Measurements from ENCODE around the gene TXNL4A. TPM values are rescaled to one million over a fixed set of nuclear protein-coding genes. Genes with fewer than 3 reads are reported as not detected.

TXNL4A gene
- total RNA-seq, 1 donor from 2014 or later = 107 TPM

DNA sequence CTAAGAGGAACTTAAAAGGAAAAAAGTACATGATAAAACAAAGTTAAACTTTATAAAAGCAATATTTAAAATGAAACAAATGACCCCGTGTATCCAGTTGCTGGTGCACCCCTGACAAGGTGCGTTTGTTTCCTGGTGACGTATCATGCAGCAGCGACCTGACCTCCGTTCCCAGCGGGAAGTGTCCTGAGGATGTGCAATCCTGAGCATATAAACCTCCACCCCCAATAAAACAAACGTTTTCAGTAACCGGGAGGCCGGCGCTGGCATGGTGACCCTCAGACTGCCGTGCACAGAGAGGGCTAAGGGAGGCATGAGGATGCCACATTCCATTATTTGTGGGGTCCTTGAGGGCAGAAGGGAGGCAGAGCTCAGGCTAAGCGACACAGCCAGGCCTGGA, 51.7 kb downstream of the TXNL4A start:
- peak; percentile 73 for DNase-seq (ENCODE audit: low spot score)

DNA sequence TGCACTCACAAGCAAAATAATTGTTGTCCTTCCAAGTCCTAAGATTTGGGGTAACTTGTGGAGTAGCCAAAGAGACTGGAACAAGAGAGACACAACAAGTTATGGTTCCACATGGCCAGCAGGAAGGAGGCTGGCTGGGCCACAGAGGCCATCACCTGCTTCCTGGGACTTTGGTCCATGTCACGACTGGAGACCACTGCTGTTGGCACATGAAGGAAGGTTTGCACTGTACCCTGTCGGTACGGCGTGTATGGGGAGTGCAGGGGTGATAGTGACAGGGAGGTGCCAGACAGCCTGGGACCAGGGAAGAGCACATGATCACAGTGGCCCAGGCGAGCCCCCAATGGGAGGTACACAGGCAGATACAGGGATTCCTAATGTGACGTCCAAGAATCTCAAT, 52.4 kb downstream of the TXNL4A start:
- DNase-seq (ENCODE audit: low spot score) = no peak

DNA sequence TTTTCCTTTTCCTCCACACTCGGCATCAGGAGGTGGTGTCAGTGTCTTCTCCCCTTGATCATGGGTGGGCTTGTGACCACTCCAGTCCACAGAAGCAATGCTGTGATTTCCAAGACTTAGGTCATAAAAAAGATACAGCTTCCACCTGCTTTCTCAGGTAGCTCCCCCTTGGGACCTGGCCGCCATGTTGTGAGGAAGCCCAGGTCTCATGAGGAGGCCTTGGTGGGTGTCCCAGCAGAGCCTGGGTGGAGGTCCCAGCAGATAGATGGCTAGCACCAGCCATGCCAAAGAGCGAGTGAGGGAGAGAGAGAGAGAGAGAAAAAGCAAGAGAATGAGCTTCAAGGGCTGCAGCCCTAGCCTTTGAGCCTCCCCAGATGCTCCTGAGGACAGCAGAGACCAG, 52.9 kb downstream of the TXNL4A start:
- DNase-seq (ENCODE audit: low spot score) = no peak

DNA sequence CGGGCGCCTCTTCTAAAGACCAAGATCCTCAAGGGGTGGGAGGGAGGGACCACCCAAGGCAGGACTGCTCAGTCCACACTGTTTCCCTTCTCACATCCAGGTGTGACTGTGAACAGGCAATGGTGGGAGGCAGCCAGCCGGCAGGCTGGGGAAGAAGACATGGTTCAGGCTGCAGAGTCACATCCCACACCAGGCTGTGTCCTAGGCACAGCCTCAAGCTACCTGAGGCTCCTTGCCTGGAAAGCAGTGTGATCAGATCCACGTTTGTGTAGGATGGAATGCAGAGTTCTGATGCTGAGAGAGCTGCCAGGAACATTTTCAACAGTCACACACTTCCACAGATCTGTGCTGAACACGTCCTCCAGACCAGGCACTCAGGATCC, 53.3 kb downstream of the TXNL4A start:
- DNase-seq (ENCODE audit: low spot score) = no peak

DNA sequence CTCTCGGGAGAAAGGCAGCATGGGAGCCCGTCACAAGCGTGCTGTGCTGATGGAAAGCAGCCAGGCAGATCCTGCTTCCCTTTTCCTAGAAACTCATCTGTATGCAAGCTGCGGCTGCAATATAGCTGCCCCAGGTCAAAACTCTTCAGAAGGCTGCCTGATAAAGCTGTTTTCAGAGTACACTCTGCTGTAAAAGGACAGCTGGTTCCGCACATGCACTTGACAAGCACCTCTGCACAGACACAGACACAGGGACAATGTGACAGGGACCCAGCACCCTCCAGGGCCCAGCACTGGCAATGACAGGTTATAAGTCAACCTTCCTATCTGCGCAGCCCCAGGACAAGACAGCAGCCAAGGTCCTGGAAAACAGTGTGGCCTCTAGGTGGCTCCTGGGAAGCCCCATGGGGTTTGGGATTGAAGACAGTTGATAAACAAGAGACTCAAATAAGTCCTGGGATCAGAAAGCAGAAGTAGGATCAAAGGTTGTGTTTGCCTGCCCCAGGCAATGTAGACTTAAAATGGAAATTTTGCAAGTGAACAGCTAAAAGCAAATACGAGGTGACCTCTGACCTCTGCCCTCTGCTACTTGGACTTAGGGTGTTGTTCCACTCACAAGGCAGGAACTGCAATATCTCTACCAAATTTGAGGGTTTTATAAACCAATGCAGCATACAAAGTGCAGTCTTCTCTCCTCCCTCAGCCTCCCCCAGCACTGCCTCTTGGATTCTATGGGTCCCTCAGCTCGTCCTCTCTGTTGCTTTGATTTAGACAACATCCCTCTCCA, 53.9 kb downstream of the TXNL4A start:
- peak; percentile 86 for DNase-seq (ENCODE audit: low spot score)

DNA sequence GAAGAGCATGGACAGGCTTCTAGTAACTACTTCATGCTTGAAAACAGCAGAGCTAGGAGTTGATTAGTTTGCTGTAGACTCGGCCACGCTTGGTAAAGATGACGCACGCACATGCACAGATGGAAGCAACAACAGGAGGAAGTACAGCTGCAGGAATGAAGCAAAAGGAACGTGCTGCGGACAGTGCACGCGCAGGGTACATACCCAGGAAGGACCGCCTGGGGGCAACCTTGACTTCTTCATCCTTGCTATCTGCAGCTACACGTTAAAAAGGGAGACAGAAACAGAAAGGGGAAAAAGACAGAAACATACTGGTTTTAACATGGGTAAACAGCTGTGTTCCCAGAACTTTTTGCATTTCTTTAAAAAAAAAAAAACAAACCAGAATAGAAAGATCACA, 54.6 kb downstream of the TXNL4A start:
- no peak for DNase-seq (ENCODE audit: low spot score)

DNA sequence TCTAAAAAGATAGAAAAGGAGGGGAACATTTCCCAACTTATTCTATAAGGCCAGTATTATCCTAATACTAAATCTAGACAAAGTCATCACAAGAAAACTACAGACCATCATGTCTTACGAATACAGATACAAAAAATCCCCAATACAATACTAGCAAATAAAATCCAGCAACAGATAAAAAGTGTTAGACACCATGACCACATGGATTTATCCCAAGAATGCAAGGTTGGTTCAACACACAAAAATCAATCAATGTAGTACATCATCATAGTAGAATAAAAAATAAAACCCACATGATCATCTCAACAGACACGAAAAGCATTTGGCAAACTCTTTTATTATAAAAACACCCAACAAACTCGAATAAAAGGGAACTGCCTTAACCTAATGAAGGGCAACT, 55.5 kb downstream of the TXNL4A start:
- no peak for DNase-seq (ENCODE audit: low spot score)

DNA sequence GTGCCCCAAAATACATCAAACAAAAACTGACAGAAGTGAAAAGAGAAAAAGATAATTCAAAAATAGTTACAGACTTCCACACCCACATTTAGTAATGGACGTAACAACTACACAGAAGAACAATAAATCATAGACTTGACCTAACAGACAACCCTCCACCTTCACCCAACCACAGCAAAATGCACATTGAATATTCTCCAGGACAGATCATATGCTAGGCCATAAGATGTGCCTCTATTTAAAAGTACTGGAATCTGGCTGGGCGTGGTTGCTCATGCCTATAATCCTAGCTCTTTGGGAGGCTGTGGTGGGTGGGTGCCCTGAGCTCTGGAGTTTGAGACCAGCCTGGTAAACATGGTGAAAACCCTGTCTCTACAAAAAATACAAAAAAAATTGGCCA, 56.9 kb downstream of the TXNL4A start:
- no peak for DNase-seq (ENCODE audit: low spot score)

DNA sequence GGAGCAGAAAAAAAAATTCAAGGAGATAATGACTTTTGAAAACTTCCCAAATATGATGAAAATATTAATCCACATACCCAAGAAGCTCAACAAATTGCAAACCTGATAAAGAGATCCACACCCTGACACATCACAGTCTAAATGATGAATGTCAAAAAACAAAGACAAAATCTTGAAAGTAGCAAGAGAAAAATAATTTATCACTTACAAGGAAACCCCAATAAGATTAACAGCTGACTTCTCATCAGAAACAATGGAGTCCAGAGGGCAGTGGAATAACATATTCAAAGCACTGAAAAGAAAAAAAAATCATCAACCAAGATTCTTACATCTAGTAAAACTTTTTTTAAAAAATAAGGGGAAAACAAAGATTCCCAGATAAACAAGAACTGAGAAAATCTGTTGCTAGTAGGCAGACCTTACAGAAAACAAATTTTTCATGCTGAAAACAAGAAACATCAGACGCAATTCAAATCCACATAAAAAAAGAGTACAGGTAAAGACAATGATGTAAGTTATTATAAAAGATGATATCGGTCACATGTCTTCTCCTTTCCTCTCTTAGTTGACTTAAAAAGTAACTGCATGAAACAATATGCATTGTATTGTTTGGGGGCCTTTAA, 58.2 kb downstream of the TXNL4A start:
- DNase-seq (ENCODE audit: low spot score) = no peak

DNA sequence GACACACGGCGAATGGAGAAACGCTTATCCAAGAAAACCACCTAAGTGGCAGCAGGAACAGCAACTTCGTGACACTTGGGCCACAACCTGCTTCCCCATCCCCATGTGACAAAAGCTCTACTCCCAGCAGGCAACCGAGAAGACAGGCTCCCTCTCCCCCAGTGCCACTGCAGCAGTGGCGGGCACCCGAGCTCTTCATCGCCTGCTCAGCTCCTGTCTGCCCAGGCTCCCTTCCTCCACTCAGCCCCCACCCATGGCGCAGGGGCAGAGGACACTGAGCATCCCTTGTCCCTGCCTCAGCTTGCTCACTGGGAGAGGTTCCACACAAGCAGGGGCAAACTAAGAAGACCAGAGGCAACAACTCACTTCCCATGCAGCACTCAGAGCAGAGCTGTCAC, 59.8 kb downstream of the TXNL4A start:
- peak; percentile 72 for DNase-seq (ENCODE audit: low spot score)

DNA sequence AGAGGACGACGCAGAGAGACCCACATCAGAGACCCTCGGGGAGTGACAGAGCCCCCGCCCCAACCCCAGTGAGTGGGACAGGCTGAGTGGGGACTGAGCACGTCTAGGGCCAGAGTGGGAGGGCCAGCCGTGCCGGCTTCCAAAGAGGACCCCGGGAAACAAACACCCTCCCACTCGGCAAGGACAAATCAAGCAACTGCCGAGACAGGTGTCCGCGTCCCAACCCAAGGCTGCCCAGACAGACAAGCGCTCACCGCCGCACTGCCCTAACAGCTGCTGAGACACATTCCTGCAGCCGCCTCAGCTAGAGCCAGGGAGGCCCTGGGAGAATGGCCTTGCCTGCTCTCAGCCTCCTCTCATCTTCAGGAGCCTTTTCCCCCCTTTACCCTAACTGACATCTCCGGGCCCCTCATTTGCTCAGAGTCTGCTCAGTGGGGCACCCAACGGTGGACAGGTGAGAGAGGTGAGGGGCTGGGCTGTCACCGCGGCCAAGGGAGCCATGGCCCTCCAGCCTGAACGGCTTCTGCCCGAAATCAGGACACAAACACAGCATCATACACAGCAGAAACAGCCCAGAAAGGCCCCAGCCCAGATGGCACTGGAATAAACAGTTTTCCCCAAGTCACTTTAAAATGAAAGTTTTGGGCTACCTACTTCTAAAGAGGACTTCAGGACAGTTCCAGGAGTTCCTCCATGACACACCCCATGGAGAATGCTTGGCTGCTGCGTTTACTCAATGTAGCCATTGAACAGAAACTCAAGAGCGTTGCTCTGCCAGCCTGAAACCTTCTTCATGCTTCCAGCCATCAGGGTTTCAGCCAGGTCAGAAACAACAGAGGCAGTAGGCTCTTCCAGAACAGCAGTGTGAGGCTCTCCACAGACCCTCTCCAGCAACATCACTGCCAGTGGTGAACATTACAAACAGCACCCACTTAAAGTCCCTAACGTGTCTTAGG, 60.5 kb downstream of the TXNL4A start:
- peak; percentile 83 for DNase-seq (ENCODE audit: low spot score)

DNA sequence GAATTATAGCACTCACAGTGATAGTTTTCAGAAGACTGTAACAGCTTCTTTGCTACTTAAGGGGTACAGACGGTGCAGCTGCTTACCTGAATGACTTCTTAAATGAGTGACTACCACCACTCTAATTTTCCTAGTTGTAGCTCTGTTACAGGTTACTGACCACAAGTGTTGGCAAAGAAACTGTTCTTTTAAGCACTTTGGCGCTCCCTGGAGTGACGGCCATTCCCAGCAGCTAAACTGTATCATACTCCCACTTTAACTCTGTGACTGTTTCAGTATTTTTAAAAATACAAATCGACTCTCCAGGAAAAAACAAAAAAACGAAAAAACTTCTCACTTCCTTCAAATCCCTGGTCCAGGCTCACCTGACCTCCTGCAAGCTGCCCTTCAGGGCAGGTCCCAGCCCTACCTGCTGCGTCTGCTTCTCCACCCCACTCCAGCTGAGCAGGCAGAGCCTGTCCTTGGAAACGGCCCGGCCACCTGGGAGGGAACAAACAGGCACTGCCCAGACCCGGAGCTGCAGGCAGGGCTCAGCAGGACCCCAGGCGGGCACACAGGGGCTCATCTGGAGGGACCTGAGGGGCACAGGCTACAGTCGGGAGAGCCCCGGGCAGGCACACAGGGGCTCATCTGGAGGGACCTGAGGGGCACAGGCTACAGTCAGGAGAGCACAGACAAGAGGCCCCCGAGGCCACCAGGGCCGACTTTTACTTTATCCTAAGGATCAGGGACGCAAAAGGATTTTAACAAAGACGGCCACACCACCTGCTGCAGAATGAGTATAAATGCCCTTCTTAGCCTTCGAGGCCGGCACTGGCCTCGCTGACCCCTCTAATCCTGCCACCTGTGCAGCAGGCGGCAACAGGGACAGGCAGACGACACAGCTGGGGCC, 61.4 kb downstream of the TXNL4A start:
- peak; percentile 81 for DNase-seq (ENCODE audit: low spot score)

DNA sequence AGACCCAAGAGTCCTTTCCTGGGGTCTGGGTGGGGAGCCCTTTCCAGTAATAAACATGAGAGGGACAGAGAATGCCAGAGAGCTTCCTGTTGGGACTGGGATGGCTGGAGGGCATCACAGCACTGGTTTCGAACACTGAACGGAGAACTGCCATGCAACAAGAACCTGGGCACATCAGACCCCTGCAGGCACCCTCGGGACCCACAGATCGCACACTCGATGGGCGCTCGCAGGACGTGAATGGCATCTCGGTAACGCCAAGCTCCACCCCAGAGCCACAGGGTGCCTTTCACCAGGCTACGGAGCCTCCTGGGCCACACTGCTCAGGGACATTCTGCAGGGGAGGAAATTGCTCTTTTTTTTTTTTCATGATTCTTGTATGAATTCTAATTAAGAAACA, 62.1 kb downstream of the TXNL4A start:
- DNase-seq (ENCODE audit: low spot score) = peak; percentile 71

DNA sequence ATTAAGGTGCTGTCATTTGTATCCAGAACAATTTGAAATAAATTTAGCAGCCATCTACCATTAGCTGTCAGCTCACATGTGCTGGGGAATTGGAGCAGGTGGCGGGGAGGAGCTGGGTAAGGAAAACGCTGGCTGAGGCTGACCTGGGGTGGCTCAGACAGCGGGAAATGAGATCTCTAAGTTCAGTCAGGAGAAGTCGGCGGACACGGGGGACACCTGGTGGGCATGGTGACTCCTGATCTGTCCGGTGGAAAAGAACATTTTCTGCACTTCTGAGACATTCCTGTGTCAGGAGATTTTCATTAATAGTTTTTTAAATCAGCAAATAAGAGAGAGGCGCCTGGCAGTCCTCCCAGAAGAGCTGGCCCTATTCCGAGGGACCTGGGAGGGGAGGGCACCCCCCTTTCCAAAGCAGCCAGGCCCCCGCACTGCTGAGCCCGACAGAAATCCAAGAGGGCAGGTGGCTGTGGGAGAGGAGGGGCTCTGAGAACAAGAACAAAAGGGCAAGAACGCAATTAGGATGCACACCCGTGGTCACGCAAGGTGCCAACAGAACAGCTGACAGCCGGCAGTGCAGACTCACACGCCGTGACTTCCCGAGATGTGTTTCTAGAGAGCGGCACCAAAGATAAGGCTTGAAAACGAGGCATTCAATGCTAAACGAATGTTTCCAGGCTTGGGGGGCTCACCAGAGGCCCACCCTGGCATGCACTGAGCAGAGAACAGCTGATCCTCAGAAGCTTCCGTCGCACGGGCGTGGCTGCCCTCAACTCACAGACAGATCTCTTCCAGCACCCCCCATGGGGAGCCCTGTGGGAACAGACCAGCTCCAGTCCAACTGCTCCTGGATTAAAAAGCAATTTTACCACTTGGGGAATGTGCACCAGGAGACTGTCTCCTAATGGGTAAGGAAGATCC, 63.3 kb downstream of the TXNL4A start:
- peak; percentile 81 for DNase-seq (ENCODE audit: low spot score)

DNA sequence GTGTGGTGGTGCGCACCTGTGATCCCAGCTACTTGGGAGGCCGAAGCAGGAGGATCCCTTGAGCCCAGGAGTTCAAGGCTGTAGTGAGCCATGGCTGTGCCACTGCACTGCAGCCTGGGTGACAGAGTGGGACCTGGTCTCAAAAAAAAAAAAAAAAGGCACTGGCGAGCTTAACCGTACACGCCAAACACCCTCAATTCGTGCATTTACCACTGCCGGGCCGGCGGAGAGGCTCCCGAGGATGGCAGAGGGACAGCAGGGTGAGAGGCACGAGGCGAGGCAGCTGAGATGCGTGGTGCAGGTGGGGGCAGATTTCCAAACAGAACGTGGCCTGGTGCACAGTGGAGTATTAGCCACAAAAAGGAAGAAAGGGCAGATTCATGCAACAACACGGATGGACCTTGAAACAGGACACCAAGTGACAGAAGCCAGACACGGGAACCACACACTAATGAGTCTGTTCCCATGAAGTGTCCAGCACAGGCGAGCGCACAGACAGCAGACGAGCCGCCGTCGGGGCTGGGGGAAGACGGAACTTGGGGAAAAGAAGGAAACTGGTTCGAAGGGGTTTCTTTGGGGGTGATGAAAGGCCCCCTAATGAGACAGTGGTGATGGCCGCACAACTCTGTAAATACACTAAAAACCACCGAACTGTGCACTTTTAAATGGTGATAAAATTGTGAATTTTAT, 64.3 kb downstream of the TXNL4A start:
- DNase-seq (ENCODE audit: low spot score) = peak; percentile 60

DNA sequence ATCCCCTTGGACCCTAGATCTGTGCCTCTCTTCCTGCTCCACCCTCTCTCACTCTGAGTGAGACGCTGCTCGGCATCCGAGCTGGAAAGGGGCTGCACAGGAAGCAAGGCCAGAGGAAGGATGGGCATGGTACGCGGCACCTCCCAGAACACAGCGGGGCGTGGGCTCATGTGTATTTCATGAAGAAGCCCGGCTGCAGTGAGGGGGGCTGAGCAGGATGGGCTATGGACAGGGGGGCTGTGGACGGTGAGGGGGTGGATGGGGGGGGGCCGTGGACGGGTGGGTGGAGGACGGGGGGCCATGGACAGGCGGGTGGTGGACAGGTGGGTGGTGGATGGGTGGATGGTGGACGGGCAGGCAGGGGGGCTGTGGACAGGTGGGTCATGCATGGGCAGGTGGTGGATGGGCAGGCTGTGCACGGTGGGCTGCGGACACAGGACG, 65.4 kb downstream of the TXNL4A start:
- DNase-seq (ENCODE audit: low spot score) = peak; percentile 69

DNA sequence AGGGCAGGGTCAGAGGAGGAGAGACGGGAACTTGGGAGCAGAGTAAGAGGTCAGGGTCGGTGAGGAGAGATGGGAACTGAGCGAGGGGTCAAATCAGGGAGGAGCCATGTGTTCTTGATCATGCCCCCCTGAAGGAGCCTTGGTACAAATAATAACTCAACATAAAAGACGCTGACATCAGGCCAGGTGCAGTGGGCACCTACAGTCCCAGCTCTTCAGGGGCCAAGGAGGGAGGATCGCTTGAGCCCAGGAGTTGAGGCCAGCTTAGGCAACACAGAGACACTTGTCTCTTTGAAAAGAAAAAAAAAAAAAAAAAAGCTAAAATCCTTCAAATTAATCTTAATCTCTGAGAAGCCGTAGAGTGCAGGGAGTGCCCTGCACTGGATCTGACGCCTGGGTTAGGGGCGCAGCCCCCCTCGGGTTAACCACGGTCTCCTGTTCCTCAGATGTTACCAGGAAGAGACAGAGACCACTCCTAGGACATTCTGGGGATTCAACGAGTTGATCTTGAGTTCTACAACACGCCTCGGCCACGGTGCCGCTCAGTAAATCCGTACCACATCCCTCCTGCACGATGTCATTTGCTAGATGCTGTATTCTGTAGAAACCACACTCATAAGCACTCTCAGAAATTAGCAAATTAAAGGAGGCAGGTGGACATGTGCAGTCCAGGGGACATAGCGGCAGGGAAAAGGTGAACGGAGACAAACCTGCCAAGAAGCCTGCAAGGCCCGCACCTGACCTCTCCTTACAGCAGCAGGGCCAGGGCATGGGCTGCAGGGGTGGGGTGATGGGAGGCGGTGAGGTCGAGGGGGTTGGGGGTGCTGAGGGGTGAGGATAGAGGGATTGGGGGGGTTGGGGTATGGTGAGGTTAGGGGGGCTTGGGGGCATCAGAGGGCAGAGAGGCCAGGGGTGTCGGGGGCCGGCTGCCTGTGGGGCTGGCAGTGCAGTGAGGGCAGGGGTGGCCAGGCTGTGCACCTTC, 66.1 kb downstream of the TXNL4A start:
- no peak for DNase-seq (ENCODE audit: low spot score)

All from mesenteric fat pad (tissue), 1 donor.